ENCODE measurements around the gene RAB23.

RAB23 gene

GRCh38 chr6:57190140-57190539, 32.0 kb downstream of the RAB23 start:
- H3K4me3 ChIP-seq (ENCODE audit: low read depth, low read length): no peak overlapping the region
- ChIA-PET POLR2A (interaction anchor here (1.1 to 1.4 kb wide), 2 partner anchors 32 to 124 kb away, joined by 4 read pairs; partner anchors contain the start of gene RAB23), CTCF (interaction anchor here (0.7 to 13.2 kb wide), 18 partner anchors 8 to 286 kb away, joined by 3 to 207 read pairs (median 5); partner anchors contain the start of genes BEND6, PRIM2 and RAB23)
- DNase-seq (ENCODE audit: low read depth, low spot score): no peak
- no peak for TF ChIP-seq CTCF (IDR thresholded peaks at IDR 0.05; ENCODE audit: insufficient read depth, low read length, missing control alignments)

- CTCF ChIA-PET: interaction anchor here (1.1 to 13.2 kb wide), 5 partner anchors 8 to 280 kb away, joined by 3 to 207 read pairs (median 4); partner anchors contain the start of gene PRIM2
- no peak for DNase-seq (ENCODE audit: low read depth, low spot score)
- TF ChIP-seq CTCF (IDR thresholded peaks at IDR 0.05; ENCODE audit: insufficient read depth, low read length, missing control alignments): no peak
- POLR2A ChIA-PET: no interaction called here
- no peak overlapping the region for H3K4me3 ChIP-seq (ENCODE audit: low read depth, low read length)
These were observed 38.8 kb downstream of the RAB23 start for GRCh38 chr6:57183336-57183735.

- POLR2A ChIA-PET: no interaction called here
- no peak for DNase-seq (ENCODE audit: low read depth, low spot score)
- TF ChIP-seq CTCF (IDR thresholded peaks at IDR 0.05; ENCODE audit: insufficient read depth, low read length, missing control alignments): no peak
- no peak overlapping the region for H3K4me3 ChIP-seq (ENCODE audit: low read depth, low read length)
- CTCF ChIA-PET: interaction anchor here (1.1 to 13.2 kb wide), 4 partner anchors 8 to 134 kb away, joined by 3 to 207 read pairs (median 5); partner anchors contain the start of gene PRIM2
These were observed 40.1 kb downstream of the RAB23 start for GRCh38 chr6:57182017-57182432.

- POLR2A ChIA-PET: no interaction called here
- no peak for DNase-seq (ENCODE audit: low read depth, low spot score)
- CTCF ChIA-PET: interaction anchor here (1.2 to 13.2 kb wide), 2 partner anchors 136 to 160 kb away, joined by 3 to 207 read pairs; partner anchors contain the start of gene PRIM2
- TF ChIP-seq CTCF (IDR thresholded peaks at IDR 0.05; ENCODE audit: insufficient read depth, low read length, missing control alignments): no peak
- no peak overlapping the region for H3K4me3 ChIP-seq (ENCODE audit: low read depth, low read length)
These were observed 41.5 kb downstream of the RAB23 start for GRCh38 chr6:57180596-57180995.

- POLR2A ChIA-PET: no interaction called here
- no peak for TF ChIP-seq CTCF (IDR thresholded peaks at IDR 0.05; ENCODE audit: insufficient read depth, low read length, missing control alignments)
- CTCF ChIA-PET: interaction anchor here (0.7 to 3.8 kb wide), 5 partner anchors 14 to 138 kb away, joined by 3 to 35 read pairs (median 3); partner anchors contain the start of gene PRIM2
- no peak overlapping the region for H3K4me3 ChIP-seq (ENCODE audit: low read depth, low read length)
- no peak for DNase-seq (ENCODE audit: low read depth, low spot score)
These were observed 44.4 kb downstream of the RAB23 start for GRCh38 chr6:57177545-57178265.

GRCh38 chr6:57174511-57174907, 47.6 kb downstream of the RAB23 start:
- no peak for DNase-seq (ENCODE audit: low read depth, low spot score)
- H3K4me3 ChIP-seq (ENCODE audit: low read depth, low read length): peak overlapping the region; percentile 65
- ChIA-PET POLR2A (no interaction called here), CTCF (interaction anchor here (1.0 to 1.2 kb wide), 2 partner anchors 9 to 11 kb away, joined by 3 to 5 read pairs; no protein-coding TSS in a partner anchor)
- TF ChIP-seq CTCF (IDR thresholded peaks at IDR 0.05; ENCODE audit: insufficient read depth, low read length, missing control alignments): no peak

Measured in AG04449 (cell line).